NCI-H2196 treated with DMSO at 0.1 percent for 48 hours (cell line): ENCODE measurements around the gene SETBP1.

Experiments used
- DNase-seq: peaks from one replicate; lab custom pipeline; 2025; ENCODE audit not compliant: unreplicated experiment; lab: John Stamatoyannopoulos, UW

SETBP1 gene

DNA sequence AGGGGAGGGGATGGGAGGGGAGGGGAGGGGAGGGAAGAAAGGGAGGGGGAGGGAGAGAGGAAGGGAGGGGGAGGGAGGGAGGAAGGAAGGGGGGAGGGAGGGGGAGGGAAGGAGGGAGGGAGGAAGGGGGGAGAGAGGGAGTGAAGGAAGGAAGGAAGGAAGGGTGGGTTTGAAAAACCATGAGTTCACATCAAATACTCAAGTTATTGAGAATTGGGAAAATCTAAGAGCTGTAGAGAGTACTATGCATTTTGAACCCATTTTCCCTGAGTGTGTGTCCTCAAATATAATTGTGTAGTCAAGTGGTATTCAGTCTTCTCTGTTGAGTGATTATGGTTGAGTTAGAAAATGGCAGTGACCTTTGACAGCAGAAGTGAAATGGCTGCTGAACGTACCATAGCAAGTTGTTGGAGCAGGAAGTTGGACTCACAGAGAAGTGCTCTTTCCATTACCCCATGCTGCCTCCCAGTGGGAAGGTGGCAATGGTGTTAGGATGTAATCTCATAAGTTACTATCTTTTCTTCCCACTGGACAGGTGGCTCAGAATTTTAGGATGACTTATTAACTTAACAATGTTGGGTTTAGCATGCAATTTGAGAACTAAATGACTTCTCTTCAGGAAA, 214.6 kb downstream of the SETBP1 start:
- peak; percentile 55 for DNase-seq

DNA sequence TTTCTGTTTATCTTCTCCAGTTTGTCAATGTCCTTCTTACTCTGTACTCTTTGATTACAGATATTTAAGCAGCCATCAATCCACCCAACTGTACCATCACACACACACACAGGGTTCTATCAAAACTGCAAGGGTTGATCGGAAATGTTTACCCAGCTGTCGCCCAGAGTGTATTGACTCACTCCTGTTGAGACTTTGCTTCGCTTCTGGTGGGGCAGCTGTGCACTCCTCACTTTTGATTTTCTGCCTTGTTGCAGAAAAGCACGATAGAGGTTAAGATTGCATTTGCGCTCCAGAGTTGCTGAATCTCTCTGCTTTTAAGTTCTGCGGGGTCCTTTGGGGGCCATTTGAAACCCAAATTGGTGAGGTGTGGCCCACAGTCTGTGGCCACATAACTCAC, 216.2 kb downstream of the SETBP1 start:
- DNase-seq, result peak; percentile 48

DNA sequence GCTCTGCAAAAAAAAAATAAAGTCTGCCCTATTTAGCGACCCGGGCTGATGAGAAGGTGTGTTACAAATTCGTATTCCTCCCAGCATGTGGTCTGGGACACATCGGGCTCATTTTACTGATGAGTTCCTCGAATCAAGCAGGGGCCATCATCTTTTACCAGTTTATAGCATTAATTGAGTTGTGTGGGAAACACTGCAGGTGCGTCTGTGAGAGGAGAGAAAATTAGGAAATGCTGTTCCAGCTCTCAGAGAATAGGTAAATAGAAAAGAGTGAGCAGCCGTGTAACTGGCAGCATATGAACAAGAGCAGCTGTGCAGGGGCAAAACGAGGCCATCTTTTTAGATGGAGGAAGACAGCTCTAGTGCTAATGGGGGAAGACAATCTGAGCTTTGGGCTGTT, 216.7 kb downstream of the SETBP1 start:
- no peak for DNase-seq

DNA sequence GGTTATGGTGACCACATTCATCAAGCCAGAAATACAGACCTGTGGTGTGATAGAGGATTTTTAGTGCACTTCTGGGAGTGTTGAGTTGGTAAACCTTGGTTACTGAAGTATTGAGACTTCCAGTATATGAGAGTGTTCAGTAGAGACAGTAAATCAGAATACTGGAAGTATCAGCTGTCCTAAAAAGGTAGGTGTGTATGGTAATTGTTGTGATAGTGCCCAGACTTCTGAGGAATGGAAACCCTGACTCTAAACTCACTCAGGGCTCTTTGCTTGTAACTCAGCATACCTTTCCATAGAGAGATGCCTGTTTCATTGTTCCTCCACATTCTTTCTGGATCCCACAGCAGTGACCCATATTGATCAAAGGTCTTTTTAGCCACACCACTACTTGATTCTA, 217.1 kb downstream of the SETBP1 start:
- no peak for DNase-seq

DNA sequence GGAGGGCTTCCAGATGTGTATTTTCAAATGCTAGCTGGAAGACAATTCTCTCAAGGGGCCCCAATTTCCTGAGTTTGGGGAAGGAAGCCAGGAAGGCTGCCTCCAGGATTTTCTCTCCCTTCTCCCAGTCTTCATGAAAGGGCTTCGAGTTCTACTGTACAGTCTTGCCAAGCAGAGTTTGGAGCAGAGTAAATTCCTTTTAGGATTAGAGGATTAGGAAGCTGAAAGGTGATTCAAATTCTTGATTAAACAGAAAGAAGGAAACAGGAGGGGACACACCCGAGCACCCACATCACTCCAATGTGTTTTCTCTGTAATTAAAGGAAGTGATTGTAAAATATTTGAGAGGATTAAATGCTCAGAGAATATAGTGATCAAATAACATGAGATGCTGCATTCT, 217.8 kb downstream of the SETBP1 start:
- DNase-seq, result no peak

DNA sequence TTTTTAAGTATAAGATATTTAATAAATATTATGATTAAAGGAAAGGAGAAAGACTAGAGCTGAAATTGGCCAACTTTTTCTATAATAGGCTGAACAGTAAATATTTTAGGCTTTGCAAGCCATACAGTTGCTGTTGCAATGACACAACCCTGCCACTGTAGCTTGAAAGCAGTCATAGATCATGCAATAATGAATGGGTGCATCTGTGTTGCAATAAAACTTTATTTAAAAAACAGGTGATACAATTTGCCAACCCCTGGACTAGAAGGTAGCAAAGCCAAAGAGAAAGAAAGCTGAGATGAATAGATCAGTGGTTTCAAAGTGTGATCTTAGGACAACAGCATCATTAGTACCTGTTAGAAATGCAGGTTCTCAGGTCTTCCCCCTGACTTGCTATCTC, 219.1 kb downstream of the SETBP1 start:
- DNase-seq, result no peak

DNA sequence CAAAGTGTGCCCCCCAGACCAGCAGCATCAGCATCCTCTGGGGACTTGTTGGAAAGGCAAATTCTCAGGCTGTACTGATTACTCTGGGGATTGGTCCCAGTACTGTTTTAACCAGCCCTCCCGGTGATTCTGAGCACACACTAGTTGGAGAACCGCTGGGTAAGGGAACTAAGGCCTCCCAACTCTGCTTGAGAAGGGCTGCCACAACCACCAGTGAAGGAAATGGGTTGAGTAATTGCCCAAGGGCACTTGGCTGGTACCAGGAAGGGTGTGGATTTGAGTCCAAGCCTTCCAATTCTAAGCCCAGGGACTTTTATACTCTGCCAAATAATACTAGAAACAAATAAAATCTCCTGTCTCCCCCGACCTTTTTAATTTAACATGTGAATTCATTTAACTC, 219.9 kb downstream of the SETBP1 start:
- DNase-seq, result no peak

DNA sequence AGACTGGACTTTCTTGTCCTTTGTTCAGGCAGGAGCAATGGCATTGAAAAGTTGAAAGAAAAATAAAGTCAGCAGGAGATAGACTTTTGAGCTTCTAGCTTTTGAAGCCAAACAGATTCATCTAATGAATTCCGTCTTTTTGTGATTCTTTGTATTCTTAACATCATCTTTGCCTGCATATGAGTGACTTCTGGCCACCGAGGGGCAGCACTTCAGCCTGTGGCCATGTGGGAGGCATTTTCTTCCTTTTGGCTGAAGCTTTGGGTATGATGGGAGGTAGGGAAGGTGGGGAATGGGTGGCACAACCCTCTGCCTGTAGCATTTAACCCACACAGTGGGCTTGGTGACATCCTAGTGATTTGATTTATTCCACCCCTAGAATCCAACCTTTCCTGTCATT, 220.6 kb downstream of the SETBP1 start:
- no peak for DNase-seq

DNA sequence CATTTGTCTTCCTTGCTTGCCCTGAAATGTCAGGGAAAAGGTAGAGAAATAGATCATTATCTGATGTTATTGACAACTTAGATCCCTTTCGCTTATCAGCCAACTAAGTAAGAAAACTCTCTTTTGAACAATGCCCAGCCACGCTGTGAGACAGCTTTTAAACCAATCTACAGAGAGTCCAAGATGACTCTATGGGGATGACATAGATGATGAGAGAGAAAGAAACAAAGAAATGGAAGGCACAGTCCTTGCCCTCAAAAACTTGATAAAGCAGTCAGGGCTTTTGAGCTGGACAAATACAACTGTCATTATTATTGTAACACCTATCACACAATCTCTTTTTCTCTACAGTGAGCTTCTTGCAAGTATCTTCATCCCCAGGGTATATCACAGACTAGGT, 222.6 kb downstream of the SETBP1 start:
- DNase-seq, result no peak

DNA sequence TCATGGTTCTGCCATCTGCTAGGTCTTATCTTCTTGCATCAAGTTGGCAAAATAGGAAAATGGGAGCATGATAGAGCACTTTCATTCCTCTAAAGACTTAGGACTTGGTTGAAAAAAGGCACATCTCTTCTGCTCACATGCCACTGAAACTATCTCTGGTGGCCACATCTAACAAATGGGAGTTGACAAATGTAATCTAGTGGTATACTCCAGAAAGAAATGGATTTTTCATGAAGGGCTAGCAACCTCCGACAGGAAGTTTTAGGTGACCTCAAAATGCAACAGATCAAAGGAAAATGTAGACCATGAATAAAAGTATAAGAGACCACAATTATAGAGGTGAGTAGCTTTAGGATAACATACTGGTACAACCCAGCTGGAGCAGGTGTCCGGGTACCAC, 224.1 kb downstream of the SETBP1 start:
- no peak for DNase-seq

DNA sequence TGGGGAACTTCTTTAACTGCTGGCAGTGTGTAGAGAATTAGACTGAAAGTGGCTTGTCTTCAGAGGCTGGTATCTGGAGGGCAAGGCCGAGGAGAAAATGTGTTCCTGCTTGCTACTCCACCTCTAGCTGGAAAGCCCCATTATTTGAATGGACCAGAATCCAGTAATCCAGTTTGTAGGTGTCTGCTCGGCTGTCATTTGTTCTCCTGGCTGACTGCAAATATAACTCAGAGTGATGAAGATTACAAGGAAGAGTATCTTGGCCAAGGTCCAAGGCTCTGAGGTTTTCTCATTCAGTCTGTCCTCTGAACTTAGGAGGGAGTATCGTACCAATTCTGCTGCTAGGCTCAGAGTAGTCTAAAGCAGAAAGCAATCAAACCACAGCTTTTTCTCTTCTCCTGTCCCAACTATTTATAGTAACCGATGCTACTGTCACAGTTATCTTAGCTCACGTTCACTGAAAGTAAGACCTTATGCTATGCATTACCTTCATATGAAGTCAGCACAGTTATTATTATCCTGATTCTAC, 228.6 kb downstream of the SETBP1 start:
- no peak for DNase-seq

DNA sequence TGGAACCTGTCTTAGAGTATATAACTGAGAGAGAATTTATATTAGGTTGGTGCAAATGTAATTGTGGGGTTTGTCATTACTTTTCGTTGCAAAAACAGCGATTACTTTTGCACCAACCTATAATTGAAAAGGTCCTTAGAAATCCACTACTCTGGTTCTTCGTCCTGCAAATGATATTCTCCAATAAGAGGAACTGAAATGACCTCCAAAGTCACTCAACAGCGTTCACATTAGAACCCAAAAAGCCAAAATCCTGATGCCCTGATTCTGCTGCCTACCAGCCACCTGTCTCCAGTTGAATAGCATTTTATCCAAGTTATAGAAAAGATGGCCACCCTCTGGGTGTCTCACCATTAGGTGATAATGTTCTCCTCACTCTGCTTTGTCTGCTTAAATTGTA, 230.6 kb downstream of the SETBP1 start:
- DNase-seq, result no peak

DNA sequence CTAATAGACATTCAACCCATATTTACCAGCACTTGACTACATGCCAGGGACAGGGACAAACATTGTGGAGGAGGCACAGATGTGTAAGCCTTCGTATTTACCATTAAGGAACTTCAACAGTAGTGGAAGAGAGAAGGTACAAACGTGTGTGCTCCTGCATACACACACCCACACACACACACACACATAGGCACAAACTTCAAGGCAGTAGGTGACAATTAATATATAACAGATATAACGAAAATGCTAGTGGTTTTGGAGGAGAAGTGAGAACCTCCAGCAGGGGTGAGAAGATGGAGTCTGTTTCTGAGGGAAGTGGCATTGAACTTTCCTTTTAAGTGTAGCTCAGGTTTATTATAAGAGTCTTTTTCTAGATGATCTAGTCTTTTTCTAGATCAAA, 231.1 kb downstream of the SETBP1 start:
- DNase-seq, result no peak

DNA sequence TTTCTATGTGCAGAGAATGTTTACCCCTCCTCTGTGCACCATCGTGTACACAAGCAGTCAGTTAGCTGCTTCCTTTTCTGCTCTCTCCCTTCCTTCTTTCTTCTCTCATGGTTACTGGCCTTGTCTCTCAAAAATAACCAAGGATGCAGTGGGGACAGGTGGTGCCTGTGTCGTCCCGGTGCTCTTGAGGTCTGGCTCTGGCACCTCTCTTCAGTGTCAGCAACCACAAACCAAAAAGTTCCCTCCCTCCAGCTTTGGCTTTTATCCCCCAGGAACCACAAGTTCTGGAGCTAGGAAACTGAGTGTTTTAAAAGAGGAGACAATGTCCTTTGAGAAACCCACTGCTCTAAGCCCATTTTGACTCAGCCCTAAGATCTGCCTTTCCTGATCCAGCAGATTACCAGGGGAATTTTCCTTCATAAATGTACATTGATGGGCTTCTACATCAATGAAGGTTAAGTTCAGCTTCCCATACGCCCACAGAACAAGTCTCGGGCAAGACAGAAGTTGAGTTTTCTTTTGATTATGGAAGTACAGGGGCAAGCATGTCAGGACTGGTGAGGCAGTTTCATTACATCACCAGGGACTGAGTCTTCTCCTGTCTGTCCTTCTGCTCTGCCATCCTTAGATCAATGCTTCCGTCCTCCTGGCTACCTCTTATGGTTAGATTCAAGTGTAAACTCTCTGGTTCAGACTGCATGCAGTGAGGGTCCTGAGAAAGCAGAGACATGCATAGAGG, 232.2 kb downstream of the SETBP1 start:
- no peak for DNase-seq

DNA sequence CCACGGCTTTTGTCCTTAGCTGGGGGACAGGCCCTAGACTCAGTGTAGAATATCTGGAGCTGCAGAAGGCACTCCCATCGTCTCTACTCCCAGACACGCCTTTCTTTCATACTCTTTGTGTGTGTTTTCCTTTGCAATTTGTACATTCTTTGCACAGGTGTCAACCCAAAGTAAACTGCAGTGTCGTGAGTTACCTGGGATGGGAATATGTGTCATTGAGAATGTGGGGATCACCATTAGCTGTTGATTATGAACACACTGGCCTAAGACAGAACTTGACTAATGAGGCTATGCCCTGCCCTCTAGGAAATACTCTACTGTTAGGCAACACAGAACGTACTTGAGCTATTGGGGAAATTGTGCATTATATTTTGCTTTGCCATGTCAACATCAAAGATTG, 233.3 kb downstream of the SETBP1 start:
- no peak for DNase-seq

DNA sequence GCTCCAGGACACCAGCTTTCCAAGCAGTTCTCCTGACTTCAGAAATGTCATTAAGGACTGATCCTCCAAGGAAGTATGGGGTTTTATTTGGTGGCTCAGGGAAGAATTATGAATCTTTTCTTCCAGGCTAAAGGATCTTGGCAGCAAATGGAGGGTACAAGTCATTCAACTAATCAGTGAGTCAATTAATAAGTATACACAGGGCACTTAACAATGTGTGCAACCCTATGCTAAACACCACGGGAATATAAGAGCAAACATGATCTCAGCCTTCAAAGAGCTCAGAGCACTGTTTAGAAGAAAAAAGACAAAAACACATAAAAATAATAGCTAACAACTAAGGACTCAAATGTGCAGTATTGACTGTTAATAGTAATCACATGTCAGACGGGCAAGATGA, 234.5 kb downstream of the SETBP1 start:
- no peak for DNase-seq

DNA sequence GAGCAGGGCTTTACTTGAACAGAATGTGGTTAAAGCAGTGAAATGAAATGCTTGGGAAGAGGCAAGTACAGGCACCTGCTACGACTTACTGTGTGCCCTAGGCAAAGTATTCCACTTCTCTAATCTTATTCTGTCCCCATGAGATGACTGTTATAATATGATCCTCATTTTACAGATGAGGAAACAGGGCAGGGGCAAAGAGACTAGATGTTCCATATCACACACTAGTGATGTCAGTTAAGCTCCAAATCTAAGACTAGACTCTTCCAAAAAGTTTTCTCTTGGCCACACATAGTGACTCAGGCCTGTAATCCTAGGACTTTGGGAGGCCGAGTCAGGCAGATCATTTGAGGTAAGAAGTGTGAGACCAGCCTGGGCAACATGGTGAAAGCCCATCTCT, 235.0 kb downstream of the SETBP1 start:
- no peak for DNase-seq

DNA sequence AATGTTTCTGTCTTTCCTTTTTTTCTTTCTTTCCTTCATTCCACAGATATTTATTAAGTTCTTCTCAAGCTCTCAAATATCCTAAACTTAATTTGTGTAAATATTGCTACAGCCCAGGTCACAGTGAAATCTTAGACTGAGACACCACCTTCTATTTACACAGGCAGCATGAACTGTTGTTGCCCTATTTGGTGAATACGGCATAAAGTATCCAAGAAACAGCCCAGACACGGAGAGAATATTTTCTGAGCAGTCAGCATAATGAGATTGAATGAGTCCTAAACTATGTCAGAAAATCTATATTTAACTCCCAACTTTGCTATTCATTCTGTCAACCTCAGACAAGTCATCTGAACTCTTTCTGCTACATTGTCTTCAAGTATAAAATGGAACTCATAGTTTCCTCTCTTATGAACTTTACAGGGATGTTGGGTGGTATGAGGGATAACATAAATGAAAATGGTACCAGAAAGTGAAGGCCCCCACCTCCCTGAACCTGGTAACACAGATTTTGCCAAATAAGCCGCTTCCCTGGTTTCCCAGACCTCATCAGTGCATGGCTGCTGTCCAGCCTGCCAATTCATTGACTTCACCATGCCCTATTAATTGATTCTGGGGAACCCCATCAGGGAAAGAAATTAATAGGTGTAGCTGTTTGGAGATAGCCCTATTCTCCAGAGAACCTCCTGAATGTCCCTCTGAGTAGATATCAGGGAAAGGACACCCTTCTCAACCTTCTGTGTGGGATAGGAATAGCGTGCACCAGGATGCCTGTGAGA, 235.9 kb downstream of the SETBP1 start:
- no peak for DNase-seq

DNA sequence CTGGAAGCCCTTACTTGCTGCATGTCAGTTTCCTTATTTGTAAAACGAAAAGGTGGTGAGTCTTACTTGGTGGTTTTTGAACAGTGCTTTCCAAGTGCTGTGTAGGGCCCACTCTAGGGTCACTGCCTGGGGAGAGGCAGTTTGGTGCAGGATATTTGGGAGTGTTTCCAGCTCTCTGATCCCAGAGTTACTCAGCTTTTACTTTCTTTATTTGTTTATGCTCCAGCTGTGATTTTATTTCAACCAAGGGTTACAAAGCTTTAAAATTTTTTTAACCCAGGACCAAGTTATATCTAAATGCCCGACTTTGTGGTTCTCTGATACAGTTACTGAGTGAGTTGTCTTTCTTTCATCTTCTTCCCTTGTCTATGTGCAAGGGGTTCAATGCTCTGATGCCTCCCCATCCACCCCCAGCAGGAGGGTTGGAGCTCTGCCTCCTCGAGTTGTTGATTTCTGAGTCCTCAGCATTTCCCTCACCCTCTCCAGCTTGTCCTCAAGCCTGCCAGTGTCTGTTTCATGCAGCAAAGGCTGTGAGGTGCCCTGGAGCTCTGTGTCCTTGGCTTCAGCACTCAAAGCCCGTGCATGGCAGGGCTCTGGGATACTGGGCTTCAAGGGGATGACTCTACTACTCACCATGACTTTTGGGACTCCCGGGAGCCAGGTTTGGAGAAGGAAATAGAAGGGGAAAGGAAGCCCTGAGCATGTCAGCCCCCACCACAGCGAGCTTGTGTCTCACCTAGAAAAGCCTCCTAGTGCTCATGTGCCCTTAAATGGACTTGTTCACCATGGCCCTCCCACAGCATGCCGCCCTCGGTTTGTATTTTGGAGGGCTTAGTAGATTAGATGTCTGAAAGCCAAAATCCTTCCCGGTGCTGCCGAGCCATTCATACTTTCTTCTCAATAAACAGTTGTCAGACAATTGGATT, 236.8 kb downstream of the SETBP1 start:
- DNase-seq, result no peak

DNA sequence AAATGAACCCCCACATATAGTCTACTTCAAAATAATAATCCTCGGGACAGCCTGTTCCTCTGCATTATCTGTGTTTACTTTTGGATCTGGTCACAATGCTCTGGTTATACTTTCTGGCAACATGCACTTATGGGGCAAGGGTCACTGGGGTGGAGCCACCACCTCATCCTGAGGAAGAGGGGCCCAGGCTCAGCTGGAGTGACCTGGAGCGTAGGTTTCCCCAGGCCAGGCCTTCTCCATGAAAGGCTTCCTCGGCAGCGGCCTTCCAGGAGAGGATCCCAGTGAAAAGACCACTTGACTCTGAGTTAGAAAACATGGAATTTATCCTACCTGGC, 237.4 kb downstream of the SETBP1 start:
- DNase-seq, result no peak

DNA sequence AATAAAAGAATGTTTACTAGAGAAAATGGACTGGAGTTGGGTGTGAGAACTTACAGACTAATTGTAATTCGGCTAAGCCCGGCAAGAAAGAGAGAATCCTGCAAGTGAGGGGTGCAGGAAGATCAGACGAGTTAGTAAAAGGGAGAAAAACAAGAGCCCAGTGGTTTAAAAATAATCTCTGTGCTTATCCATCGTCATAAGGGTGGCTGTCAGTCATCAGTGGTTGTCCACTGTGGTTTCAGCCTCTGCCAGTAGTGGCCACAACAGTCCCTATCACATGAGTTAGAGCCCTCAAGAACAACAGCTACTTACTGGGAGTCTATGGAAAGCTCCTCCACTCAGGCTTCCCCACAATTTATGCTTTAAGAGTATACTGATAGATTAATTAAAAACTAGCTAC, 239.8 kb downstream of the SETBP1 start:
- no peak for DNase-seq
